IMR-90 (cell line): Measurements from ENCODE around the gene F2RL3.

Source experiments
- BHLHE40 ChIP-seq: fragments of 150-350 bp; IDR thresholded peaks from 2 replicates; pipeline ENCODE4 v1.6.1; 2016; ENCODE audit warnings: mild to moderate bottlenecking, low read depth, low read length
- CEBPB ChIP-seq: IDR thresholded peaks from 2 replicates; pipeline ENCODE4 v1.6.1; 2012; ENCODE audit warnings: low read depth, low read length, improper control_type of control experiment
- FOS ChIP-seq: fragments of 150-350 bp; IDR thresholded peaks from 2 replicates; pipeline ENCODE4 v1.6.1; 2016; ENCODE audit warnings: low read depth, low read length
- MAFK ChIP-seq: IDR thresholded peaks from 2 replicates; pipeline ENCODE4 v1.6.1; 2012; ENCODE audit warnings: low read depth, low read length, improper control_type of control experiment
- MAZ ChIP-seq: IDR thresholded peaks from 2 replicates; pipeline ENCODE4 v1.6.1; 2012; ENCODE audit warnings: low read depth, mild to moderate bottlenecking, low read length, improper control_type of control experiment, moderate library complexity, borderline replicate concordance
- NFE2L2 ChIP-seq: fragments of 150-350 bp; IDR thresholded peaks from 2 replicates; pipeline ENCODE4 v1.6.1; 2016; ENCODE audit warnings: low read depth, mild to moderate bottlenecking, low read length
- POLR2A ChIP-seq: IDR thresholded peaks from 2 replicates; pipeline ENCODE4 v1.6.1; 2012; ENCODE audit warnings: mild to moderate bottlenecking, low read depth, low read length
- RAD21 ChIP-seq: IDR thresholded peaks from 2 replicates; pipeline ENCODE4 v1.6.1; 2012; ENCODE audit warnings: low read length, improper control_type of control experiment
- RCOR1 ChIP-seq: IDR thresholded peaks from 2 replicates; pipeline ENCODE4 v1.6.1; 2012; ENCODE audit warnings: mild to moderate bottlenecking, low read length, improper control_type of control experiment; ENCODE audit not compliant: insufficient replicate concordance
- RFX5 ChIP-seq: IDR thresholded peaks from 2 replicates; pipeline ENCODE4 v1.8.0; 2012; ENCODE audit warnings: low read depth, mild to moderate bottlenecking, low read length, moderate library complexity
- SMC3 ChIP-seq: fragments of 150-350 bp; IDR thresholded peaks from 2 replicates; pipeline ENCODE4 v1.6.1; 2016; ENCODE audit warnings: low read depth, mild to moderate bottlenecking, antibody characterized with exemption, low read length, moderate library complexity
- TF ChIP-seq, protein P1 (sequence below): conservative IDR thresholded peaks from 2 replicates; pipeline ENCODE4 v1.5.1; 2012; ENCODE audit warnings: mild to moderate bottlenecking, low read depth, low read length, improper control_type of control experiment
- TF ChIP-seq, protein P2 (sequence below): fragments of 150-350 bp; IDR thresholded peaks from 2 replicates; pipeline ENCODE4 v1.6.1; 2016; ENCODE audit warnings: low read depth, mild to moderate bottlenecking, low read length, moderate library complexity, borderline replicate concordance
- TF ChIP-seq, protein P3 (sequence below): fragments of 150-350 bp; IDR thresholded peaks from 2 replicates; pipeline ENCODE4 v1.6.1; 2017; ENCODE audit warnings: mild to moderate bottlenecking, antibody characterized with exemption, low read length, low read depth

DNA sequence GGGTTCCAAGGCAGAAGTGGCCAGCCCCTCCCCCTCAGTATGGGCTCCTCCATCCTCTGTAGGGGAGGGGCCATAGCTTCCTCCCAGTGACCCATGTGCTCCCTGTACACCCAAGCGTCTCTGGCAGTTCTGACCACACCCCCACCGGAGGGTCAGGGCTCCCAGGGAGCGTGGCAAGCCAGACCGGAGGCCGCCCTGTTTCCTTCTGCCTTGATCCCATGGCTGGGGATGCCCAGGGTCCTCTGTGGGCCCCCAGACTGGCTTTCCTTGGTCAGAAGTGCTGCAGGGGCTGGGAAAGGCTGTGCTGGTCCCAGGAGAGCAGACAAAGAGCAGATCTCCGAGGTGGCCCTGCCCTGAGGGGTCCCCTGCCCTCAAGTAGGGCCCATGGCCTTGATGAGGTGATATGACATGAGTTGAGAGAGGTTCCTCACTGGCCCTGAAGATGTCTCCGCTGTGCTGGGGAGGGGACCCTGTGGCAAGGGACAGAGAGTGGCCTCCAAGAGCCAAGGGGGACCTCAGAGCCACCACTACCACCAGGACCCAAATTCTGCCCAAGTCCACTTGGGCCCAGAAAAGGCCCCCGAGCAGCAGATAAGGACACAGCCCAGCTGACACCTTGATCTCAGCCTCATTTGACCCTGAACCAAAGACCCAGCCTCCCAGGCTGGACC is 7.8 kb upstream of the F2RL3 start:
- TF ChIP-seq POLR2A (no peak), FOS (no peak), RCOR1 (no peak), CEBPB (no peak), MAFK (no peak), BHLHE40 (no peak), RAD21 (no peak), SMC3 (no peak), NFE2L2 (no peak), RFX5 (no peak), MAZ (no peak)
- TF ChIP-seq, protein P1, sequence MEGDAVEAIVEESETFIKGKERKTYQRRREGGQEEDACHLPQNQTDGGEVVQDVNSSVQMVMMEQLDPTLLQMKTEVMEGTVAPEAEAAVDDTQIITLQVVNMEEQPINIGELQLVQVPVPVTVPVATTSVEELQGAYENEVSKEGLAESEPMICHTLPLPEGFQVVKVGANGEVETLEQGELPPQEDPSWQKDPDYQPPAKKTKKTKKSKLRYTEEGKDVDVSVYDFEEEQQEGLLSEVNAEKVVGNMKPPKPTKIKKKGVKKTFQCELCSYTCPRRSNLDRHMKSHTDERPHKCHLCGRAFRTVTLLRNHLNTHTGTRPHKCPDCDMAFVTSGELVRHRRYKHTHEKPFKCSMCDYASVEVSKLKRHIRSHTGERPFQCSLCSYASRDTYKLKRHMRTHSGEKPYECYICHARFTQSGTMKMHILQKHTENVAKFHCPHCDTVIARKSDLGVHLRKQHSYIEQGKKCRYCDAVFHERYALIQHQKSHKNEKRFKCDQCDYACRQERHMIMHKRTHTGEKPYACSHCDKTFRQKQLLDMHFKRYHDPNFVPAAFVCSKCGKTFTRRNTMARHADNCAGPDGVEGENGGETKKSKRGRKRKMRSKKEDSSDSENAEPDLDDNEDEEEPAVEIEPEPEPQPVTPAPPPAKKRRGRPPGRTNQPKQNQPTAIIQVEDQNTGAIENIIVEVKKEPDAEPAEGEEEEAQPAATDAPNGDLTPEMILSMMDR: no peak
- TF ChIP-seq, protein P2, sequence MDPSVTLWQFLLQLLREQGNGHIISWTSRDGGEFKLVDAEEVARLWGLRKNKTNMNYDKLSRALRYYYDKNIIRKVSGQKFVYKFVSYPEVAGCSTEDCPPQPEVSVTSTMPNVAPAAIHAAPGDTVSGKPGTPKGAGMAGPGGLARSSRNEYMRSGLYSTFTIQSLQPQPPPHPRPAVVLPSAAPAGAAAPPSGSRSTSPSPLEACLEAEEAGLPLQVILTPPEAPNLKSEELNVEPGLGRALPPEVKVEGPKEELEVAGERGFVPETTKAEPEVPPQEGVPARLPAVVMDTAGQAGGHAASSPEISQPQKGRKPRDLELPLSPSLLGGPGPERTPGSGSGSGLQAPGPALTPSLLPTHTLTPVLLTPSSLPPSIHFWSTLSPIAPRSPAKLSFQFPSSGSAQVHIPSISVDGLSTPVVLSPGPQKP: no peak
- TF ChIP-seq, protein P3, sequence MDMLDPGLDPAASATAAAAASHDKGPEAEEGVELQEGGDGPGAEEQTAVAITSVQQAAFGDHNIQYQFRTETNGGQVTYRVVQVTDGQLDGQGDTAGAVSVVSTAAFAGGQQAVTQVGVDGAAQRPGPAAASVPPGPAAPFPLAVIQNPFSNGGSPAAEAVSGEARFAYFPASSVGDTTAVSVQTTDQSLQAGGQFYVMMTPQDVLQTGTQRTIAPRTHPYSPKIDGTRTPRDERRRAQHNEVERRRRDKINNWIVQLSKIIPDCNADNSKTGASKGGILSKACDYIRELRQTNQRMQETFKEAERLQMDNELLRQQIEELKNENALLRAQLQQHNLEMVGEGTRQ: no peak
